GM12878 (cell line): ENCODE measurements around the gene AFAP1.

Experiments used
- DPF2 ChIP-seq: fragments of 450-650 bp; IDR thresholded peaks from 2 replicates; pipeline ENCODE4 v1.6.1; 2017; ENCODE audit warnings: mild to moderate bottlenecking
- EP300 ChIP-seq, 2 experiments: fragments of 150-350 bp in 1 of 2; IDR thresholded peaks; 2 replicates each; pipeline ENCODE4 v1.6.1; 2011 to 2012; ENCODE audit warnings: low read depth in 2 of 2, low read length in 2 of 2, borderline replicate concordance in 1 of 2, improper control_type of control experiment in 1 of 2, inconsistent platforms in 1 of 2; ENCODE audit not compliant: control insufficient read depth in 1 of 2
- HDAC6 ChIP-seq: fragments of 200-600 bp; sonication (generic); IDR thresholded peaks from one replicate; pipeline ENCODE4 v1.8.0; 2017; ENCODE audit warnings: antibody characterized with exemption; ENCODE audit not compliant: unreplicated experiment
- HDGF ChIP-seq: fragments of 450-650 bp; IDR thresholded peaks from 2 replicates; pipeline ENCODE4 v1.6.1; 2016; ENCODE audit warnings: antibody characterized with exemption
- IKZF1 ChIP-seq: fragments of 450-650 bp; conservative IDR thresholded peaks from 2 replicates; pipeline ENCODE4 v1.6.1; 2017; ENCODE audit warnings: antibody characterized with exemption, mild to moderate bottlenecking
- JUNB ChIP-seq: IDR thresholded peaks from 2 replicates; pipeline ENCODE4 v1.6.1; 2016; ENCODE audit warnings: antibody characterized with exemption, mild to moderate bottlenecking
- MTA3 ChIP-seq: IDR thresholded peaks from 2 replicates; pipeline ENCODE4 v1.6.1; 2012; ENCODE audit warnings: low read length, inconsistent platforms, borderline replicate concordance
- MYC ChIP-seq: IDR thresholded peaks from 2 replicates; pipeline ENCODE4 v1.6.1; 2011; ENCODE audit warnings: mild to moderate bottlenecking, low read length, moderate library complexity, inconsistent platforms; ENCODE audit not compliant: insufficient read depth, insufficient replicate concordance, insufficient read length, severe bottlenecking
- POLR2AphosphoS5 ChIP-seq: IDR thresholded peaks from 2 replicates; pipeline ENCODE4 v1.6.1; 2011; ENCODE audit warnings: mild to moderate bottlenecking, low read length, inconsistent platforms
- TCF7 ChIP-seq: IDR thresholded peaks from 2 replicates; pipeline ENCODE4 v1.6.1; 2014; ENCODE audit warnings: antibody characterized with exemption, borderline replicate concordance
- TF ChIP-seq, protein P1 (sequence below), 3 experiments: IDR thresholded peaks in 2 of 3; conservative IDR thresholded peaks in 1 of 3; 2 replicates each; pipeline ENCODE4 v1.5.1; 2011; ENCODE audit warnings: low read depth in 3 of 3, low read length in 3 of 3, mild to moderate bottlenecking in 3 of 3, control low read depth in 2 of 3, moderate library complexity in 2 of 3, inconsistent platforms in 1 of 3, mixed read lengths in 1 of 3; ENCODE audit not compliant: control insufficient read depth in 2 of 3, insufficient read depth in 1 of 3; ENCODE audit errors: extremely low read depth in 1 of 3
- TF ChIP-seq, protein P2 (sequence below): IDR thresholded peaks from 2 replicates; pipeline ENCODE4 v1.6.1; 2012; ENCODE audit warnings: low read length, inconsistent platforms

DNA sequence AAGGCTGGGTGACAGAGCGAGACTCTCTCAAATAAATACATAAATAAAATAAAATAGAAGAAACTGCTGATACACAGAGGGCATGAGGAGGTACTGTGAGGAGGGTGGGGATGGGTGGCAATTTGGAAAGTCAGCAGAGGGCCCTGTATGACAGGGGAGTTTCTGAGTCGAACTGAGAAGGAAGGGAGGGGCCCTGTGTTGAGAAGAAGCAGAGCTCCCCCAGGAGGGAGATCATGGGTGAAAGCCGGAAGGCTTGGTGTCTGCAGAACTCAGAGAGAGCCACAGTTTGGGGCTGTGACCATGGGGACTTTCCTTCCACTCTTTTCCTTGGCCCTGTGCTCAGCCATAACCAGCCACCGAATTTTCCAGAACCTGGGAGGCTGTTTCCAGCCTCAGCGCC is 24.8 kb upstream of the AFAP1 start:
- TF ChIP-seq MYC (no peak), TCF7 (no peak), EP300 (IDR thresholded peaks at IDR 0.05; ENCODE audit: borderline replicate concordance in 1 of 2, control insufficient read depth in 1 of 2, low read depth in 2 of 2, low read length in 2 of 2) (no peak), JUNB (no peak), HDAC6 (no peak), MTA3 (no peak), IKZF1 (no peak), HDGF (no peak), DPF2 (no peak), POLR2AphosphoS5 (no peak)
- TF ChIP-seq, protein P1, sequence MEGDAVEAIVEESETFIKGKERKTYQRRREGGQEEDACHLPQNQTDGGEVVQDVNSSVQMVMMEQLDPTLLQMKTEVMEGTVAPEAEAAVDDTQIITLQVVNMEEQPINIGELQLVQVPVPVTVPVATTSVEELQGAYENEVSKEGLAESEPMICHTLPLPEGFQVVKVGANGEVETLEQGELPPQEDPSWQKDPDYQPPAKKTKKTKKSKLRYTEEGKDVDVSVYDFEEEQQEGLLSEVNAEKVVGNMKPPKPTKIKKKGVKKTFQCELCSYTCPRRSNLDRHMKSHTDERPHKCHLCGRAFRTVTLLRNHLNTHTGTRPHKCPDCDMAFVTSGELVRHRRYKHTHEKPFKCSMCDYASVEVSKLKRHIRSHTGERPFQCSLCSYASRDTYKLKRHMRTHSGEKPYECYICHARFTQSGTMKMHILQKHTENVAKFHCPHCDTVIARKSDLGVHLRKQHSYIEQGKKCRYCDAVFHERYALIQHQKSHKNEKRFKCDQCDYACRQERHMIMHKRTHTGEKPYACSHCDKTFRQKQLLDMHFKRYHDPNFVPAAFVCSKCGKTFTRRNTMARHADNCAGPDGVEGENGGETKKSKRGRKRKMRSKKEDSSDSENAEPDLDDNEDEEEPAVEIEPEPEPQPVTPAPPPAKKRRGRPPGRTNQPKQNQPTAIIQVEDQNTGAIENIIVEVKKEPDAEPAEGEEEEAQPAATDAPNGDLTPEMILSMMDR (IDR thresholded peaks at IDR 0.05 in 2 of 3, conservative IDR thresholded peaks at IDR 0.05 in 1 of 3; ENCODE audit: control insufficient read depth in 2 of 3, extremely low read depth in 1 of 3, insufficient read depth in 1 of 3, low read depth in 3 of 3, low read length in 3 of 3): peak in 2 of 3 experiments; percentile 7 to 17; a peak in 2 of 6 replicates
- TF ChIP-seq, protein P2, sequence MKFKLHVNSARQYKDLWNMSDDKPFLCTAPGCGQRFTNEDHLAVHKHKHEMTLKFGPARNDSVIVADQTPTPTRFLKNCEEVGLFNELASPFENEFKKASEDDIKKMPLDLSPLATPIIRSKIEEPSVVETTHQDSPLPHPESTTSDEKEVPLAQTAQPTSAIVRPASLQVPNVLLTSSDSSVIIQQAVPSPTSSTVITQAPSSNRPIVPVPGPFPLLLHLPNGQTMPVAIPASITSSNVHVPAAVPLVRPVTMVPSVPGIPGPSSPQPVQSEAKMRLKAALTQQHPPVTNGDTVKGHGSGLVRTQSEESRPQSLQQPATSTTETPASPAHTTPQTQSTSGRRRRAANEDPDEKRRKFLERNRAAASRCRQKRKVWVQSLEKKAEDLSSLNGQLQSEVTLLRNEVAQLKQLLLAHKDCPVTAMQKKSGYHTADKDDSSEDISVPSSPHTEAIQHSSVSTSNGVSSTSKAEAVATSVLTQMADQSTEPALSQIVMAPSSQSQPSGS: no peak
